HepG2 (cell line): ENCODE results near the gene KIF6. TPM values are rescaled to one million over a fixed set of nuclear protein-coding genes. Genes with fewer than 3 reads are reported as not detected.

Experiments
- ATAC-seq: fragments of 200-7000 bp; cut with Tn5 transposase; 3 replicates; pipeline ENCODE4 v1.9.1; 2020; ENCODE audit warnings: mild to moderate bottlenecking, moderate library complexity
- BruUV-seq: library from RNA; stranded (reverse); fragments of 400-500 nt; replicated peaks from 2 replicates; lab custom pipeline; 2021; lab: Mats Ljungman, UMichigan
- CTCF ChIA-PET: fragments of 300-600 bp; formaldehyde crosslinking; extraction: SDS; loops from one replicate; lab custom pipeline; 2021; ENCODE audit warnings: low total read pairs, inconsistent platforms, low intra/inter-chr PET ratio; lab: Yijun Ruan, JAX
- POLR2A ChIA-PET: fragments of 350-600 bp; sonication (Branson Sonifier 250); formaldehyde crosslinking; loops from one replicate; lab custom pipeline; 2020; ENCODE audit warnings: antibody characterized with exemption, inconsistent platforms; lab: Yijun Ruan, JAX
- DNase-seq: peaks from one replicate; pipeline ENCODE4 v3.0.0-alpha.2; 2015; ENCODE audit warnings: low spot score
- FAIRE-seq: peaks from 3 replicates; lab custom pipeline; 2011; peaks lifted over from hg19 to GRCh38; lab: Jason Lieb, UNC
- H2AFZ ChIP-seq: one replicate; pipeline ENCODE4 v1.6.1; 2011; ENCODE audit warnings: low read length, inconsistent platforms
- H3K27ac ChIP-seq: fragments of 300-600 bp; 3 replicates; pipeline ENCODE4 v1.8.0; 2011; ENCODE audit warnings: mixed run types, mild to moderate bottlenecking, mixed read lengths, low read length, inconsistent platforms; ENCODE audit not compliant: insufficient read depth; ENCODE audit errors: extremely low read length
- H3K27me3 ChIP-seq, 2 experiments: fragments of 200-600 bp in 1 of 2; 2 replicates in 1 of 2; 3 replicates in 1 of 2; pipeline versions ENCODE4 v1.6.0 to v1.8.0; 2011; ENCODE audit warnings: low read length in 2 of 2, mild to moderate bottlenecking in 2 of 2, moderate library complexity in 2 of 2, inconsistent platforms in 1 of 2; ENCODE audit not compliant: insufficient read depth in 2 of 2, control insufficient read depth in 1 of 2
- H3K36me3 ChIP-seq, 2 experiments: fragments of 200-600 bp in 1 of 2; replicated peaks in 1 of 2; 2 replicates in 1 of 2; 3 replicates in 1 of 2; pipeline versions ENCODE4 v1.5.1 to v1.8.0; 2011; ENCODE audit warnings: low read length in 2 of 2, inconsistent platforms in 1 of 2; ENCODE audit not compliant: insufficient read depth in 2 of 2, control insufficient read depth in 1 of 2
- H3K4me1 ChIP-seq: 2 replicates; pipeline ENCODE4 v1.5.1; 2012; ENCODE audit warnings: low read length, inconsistent platforms; ENCODE audit not compliant: insufficient read depth
- H3K4me2 ChIP-seq: 2 replicates; pipeline ENCODE4 v1.6.0; 2011; ENCODE audit warnings: low read depth, low read length, inconsistent platforms
- H3K4me3 ChIP-seq, 3 experiments: fragments of 200-600 bp in 1 of 3; sonication (generic), shearing (Covaris generic) in 1 of 3; replicated peaks in 1 of 3; 2 replicates each; pipeline ENCODE4 v1.5.1; 2011 to 2016; ENCODE audit warnings: low read length in 3 of 3, inconsistent platforms in 2 of 3, low read depth in 2 of 3, mild to moderate bottlenecking in 2 of 3, control low read depth in 1 of 3, mixed read lengths in 1 of 3; ENCODE audit not compliant: insufficient read depth in 1 of 3
- H3K79me2 ChIP-seq: one replicate; pipeline ENCODE4 v1.6.1; 2011; ENCODE audit warnings: low read length, inconsistent platforms; ENCODE audit not compliant: insufficient read depth
- H3K9ac ChIP-seq: 2 replicates; pipeline ENCODE4 v1.6.0; 2011; ENCODE audit warnings: mild to moderate bottlenecking, low read depth, low read length, inconsistent platforms; ENCODE audit not compliant: insufficient read depth
- H3K9me3 ChIP-seq: 2 replicates; pipeline ENCODE4 v1.5.1; 2012; ENCODE audit warnings: mild to moderate bottlenecking, low read length
- H4K20me1 ChIP-seq: 2 replicates; pipeline ENCODE4 v1.6.0; 2011; ENCODE audit warnings: inconsistent platforms, mild to moderate bottlenecking, low read length, moderate library complexity; ENCODE audit not compliant: insufficient read depth
- GLI4 ChIP-seq: sonication (generic); formaldehyde crosslinking; IDR thresholded peaks from 2 replicates; pipeline ENCODE4 v1.5.1; 2020; ENCODE audit warnings: missing genetic modification reagents, mild to moderate bottlenecking, moderate library complexity, borderline replicate concordance
- GLMP ChIP-seq: sonication (generic); formaldehyde crosslinking; IDR thresholded peaks from 2 replicates; pipeline ENCODE4 v1.9.0; 2021; ENCODE audit warnings: missing genetic modification reagents, mild to moderate bottlenecking, borderline replicate concordance
- KDM1A ChIP-seq: IDR thresholded peaks from 2 replicates; pipeline ENCODE4 v1.6.1; 2016; ENCODE audit warnings: missing compliant biosample characterization
- KDM4B ChIP-seq: sonication (generic); formaldehyde crosslinking; IDR thresholded peaks from 2 replicates; pipeline ENCODE4 v1.4.0; 2020; ENCODE audit warnings: missing genetic modification reagents
- MAFF ChIP-seq: IDR thresholded peaks from 2 replicates; pipeline ENCODE4 v1.6.1; 2011; ENCODE audit warnings: low read depth, low read length, improper control_type of control experiment
- MED1 ChIP-seq: sonication (generic); formaldehyde crosslinking; IDR thresholded peaks from 2 replicates; pipeline ENCODE4 v1.4.0; 2020; ENCODE audit warnings: missing genetic modification reagents
- PHF5A ChIP-seq: IDR thresholded peaks from one replicate; pipeline ENCODE4 v1.6.1; 2018; ENCODE audit warnings: low read depth, missing genetic modification reagents; ENCODE audit not compliant: unreplicated experiment
- SALL1 ChIP-seq: sonication (generic); formaldehyde crosslinking; IDR thresholded peaks from 2 replicates; pipeline ENCODE4 v1.8.0; 2022; ENCODE audit warnings: mild to moderate bottlenecking, missing genetic modification reagents
- SOX6 ChIP-seq, 2 experiments: fragments of 450-650 bp in 1 of 2; sonication (generic) in 1 of 2; formaldehyde crosslinking in 1 of 2; IDR thresholded peaks; 2 replicates each; pipeline versions ENCODE4 v1.4.0 to v1.6.1; 2017 to 2020; ENCODE audit warnings: antibody characterized with exemption in 1 of 2, mild to moderate bottlenecking in 1 of 2, missing genetic modification reagents in 1 of 2
- SRY ChIP-seq: sonication (generic); formaldehyde crosslinking; IDR thresholded peaks from 2 replicates; pipeline ENCODE4 v1.8.0; 2022; ENCODE audit warnings: mild to moderate bottlenecking, missing genetic modification reagents
- TOPORS ChIP-seq: sonication (generic); formaldehyde crosslinking; IDR thresholded peaks from 2 replicates; pipeline ENCODE4 v1.8.0; 2023; ENCODE audit warnings: mild to moderate bottlenecking, missing genetic modification reagents
- TSC22D2 ChIP-seq: sonication (generic); formaldehyde crosslinking; IDR thresholded peaks from 2 replicates; pipeline ENCODE4 v1.5.1; 2020; ENCODE audit warnings: missing genetic modification reagents, mild to moderate bottlenecking, borderline replicate concordance
- ZBTB26 ChIP-seq: IDR thresholded peaks from 2 replicates; pipeline ENCODE4 v1.6.1; 2016; ENCODE audit warnings: missing compliant biosample characterization, missing genetic modification reagents, borderline replicate concordance
- ZBTB38 ChIP-seq: sonication (generic); formaldehyde crosslinking; IDR thresholded peaks from 2 replicates; pipeline ENCODE4 v1.5.1; 2020; ENCODE audit warnings: mild to moderate bottlenecking, missing genetic modification reagents
- ZFYVE20 ChIP-seq: sonication (generic); formaldehyde crosslinking; IDR thresholded peaks from 2 replicates; pipeline ENCODE4 v1.8.0; 2023; ENCODE audit warnings: low read depth, mild to moderate bottlenecking, moderate library complexity, missing genetic modification reagents, borderline replicate concordance
- ZNF543 ChIP-seq: sonication (generic); formaldehyde crosslinking; IDR thresholded peaks from 2 replicates; pipeline ENCODE4 v1.4.0; 2020; ENCODE audit warnings: mild to moderate bottlenecking, missing genetic modification reagents
- ZNF562 ChIP-seq: sonication (generic); formaldehyde crosslinking; IDR thresholded peaks from 2 replicates; pipeline ENCODE4 v1.8.0; 2022; ENCODE audit warnings: missing genetic modification reagents, borderline replicate concordance
- ZNF607 ChIP-seq: sonication (generic); formaldehyde crosslinking; IDR thresholded peaks from 2 replicates; pipeline ENCODE4 v1.5.1; 2020; ENCODE audit warnings: missing genetic modification reagents, mild to moderate bottlenecking, borderline replicate concordance
- ZNF615 ChIP-seq: sonication (generic); formaldehyde crosslinking; IDR thresholded peaks from 2 replicates; pipeline ENCODE4 v1.5.0; 2020; ENCODE audit warnings: mild to moderate bottlenecking, missing genetic modification reagents, borderline replicate concordance
- ZNF788 ChIP-seq: sonication (generic); formaldehyde crosslinking; IDR thresholded peaks from 2 replicates; pipeline ENCODE4 v1.5.0; 2020; ENCODE audit warnings: mild to moderate bottlenecking, missing genetic modification reagents, borderline replicate concordance
- WGBS: methylation state at CpG from one replicate; pipeline ENCODE4 v1.1.6; 2017; ENCODE audit warnings: low lambda C conversion rate; 5-methylcytosine and 5-hydroxymethylcytosine counted together
- in situ Hi-C: cut with HindIII; loops from 2 replicates; pipeline ENCODE4 v1.10.0; 2017; ENCODE audit warnings: low pct_unique_long_range_greater_than_20kb; ENCODE audit not compliant: extremely low pct_ligation_motif_present
- intact Hi-C: fragments of 100-400 bp; cut with micrococcal nuclease; formaldehyde crosslinking; loops from one replicate; pipeline ENCODE4 v1.10.0; 2022; ENCODE audit not compliant: unreplicated experiment
- polyA plus RNA-seq, 8 experiments: library from polyadenylated mRNA; depleted of rRNA in 3 of 8; stranded (reverse) in 7 of 8; unstranded in 1 of 8; fragments of >200 nt; fragmentation: Illumina TruSeq in 4 of 8; extraction: Trizol in 4 of 8; gene quantifications; 2 replicates each; pipeline versions ENCODE4 v1.2.1 to v1.2.3, GENCODE V29; 2011 to 2016; ENCODE audit warnings: low read depth in 4 of 8, missing spikeins in 1 of 8, mixed read lengths in 1 of 8; ENCODE audit not compliant: insufficient read depth in 1 of 8
- total RNA-seq, 5 experiments: library from RNA; depleted of rRNA; stranded (reverse); fragments of >200 nt; fragmentation: Illumina TruSeq; extraction: Trizol; gene quantifications; 2 replicates each; pipeline ENCODE4 v1.2.3, GENCODE V29; 2016; ENCODE audit warnings: low read depth in 1 of 5

Gene KIF6
- total and polyA plus RNA-seq, 2 of the 13 experiments (the other 11 are each of a cell fraction or from before 2014, with no cell fraction given), result 0.04 to 0.27 TPM

- no peak overlapping the region for H3K9ac ChIP-seq
- POLR2A ChIA-PET, result no interaction called here
- no peak for FAIRE-seq
- H3K4me1 ChIP-seq, result no peaks in the 10 kb centered on the region
- H3K36me3 ChIP-seq, result no peaks in the 10 kb centered on the region
- no peak overlapping the region for H2AFZ ChIP-seq
- H3K4me3 ChIP-seq, result no peak overlapping the region
- intact Hi-C loops, result no loop called here
- no peak overlapping the region for H3K27ac ChIP-seq
- H4K20me1 ChIP-seq, result no peaks in the 10 kb centered on the region
- no peaks in the 10 kb centered on the region for H3K27me3 ChIP-seq
- H3K4me2 ChIP-seq, result no peak overlapping the region
- no peaks in the 10 kb centered on the region for H3K9me3 ChIP-seq
- no TSS peak for BruUV-seq
- TF ChIP-seq SRY (CRISPR knock-in tag) (no peak), ZNF607 (no peak), MAFF (no peak), ZBTB26 (CRISPR knock-in tag) (no peak), ZNF615 (CRISPR knock-in tag) (no peak), ZNF788 (no peak), GLI4 (CRISPR knock-in tag) (no peak), ZFYVE20 (CRISPR knock-in tag) (no peak)
- TF ChIP-seq, all 625 proteins: peak for 0
- DNase-seq (no peak), ATAC-seq (no peak)
- WGBS, result 2% methylated on average over 2 of the region's 2 CpGs
- in situ Hi-C loops, result no loop called here
- H3K79me2 ChIP-seq, result no peaks in the 10 kb centered on the region
- CTCF ChIA-PET, result no interaction called here
These were observed 178.5 kb downstream of the KIF6 start for GRCh38 chr6:39546731-39547130.

- no TSS peak for BruUV-seq
- no peak overlapping the region for H3K4me3 ChIP-seq
- FAIRE-seq (no peak), DNase-seq (no peak), ATAC-seq (no peak)
- no peaks in the 10 kb centered on the region for H3K27me3 ChIP-seq
- H3K27ac ChIP-seq, result no peak overlapping the region
- no peaks in the 10 kb centered on the region for H4K20me1 ChIP-seq
- CTCF ChIA-PET, result no interaction called here
- H2AFZ ChIP-seq, result no peak overlapping the region
- H3K4me1 ChIP-seq, result no peaks in the 10 kb centered on the region
- intact Hi-C loops, result no loop called here
- in situ Hi-C loops, result no loop called here
- H3K4me2 ChIP-seq, result no peak overlapping the region
- H3K79me2 ChIP-seq, result no peaks in the 10 kb centered on the region
- POLR2A ChIA-PET, result no interaction called here
- no peak overlapping the region for H3K9ac ChIP-seq
- WGBS, result 0% methylated on average over 1 of the region's 1 CpG
- H3K9me3 ChIP-seq, result no peaks in the 10 kb centered on the region
- H3K36me3 ChIP-seq, result no peaks in the 10 kb centered on the region
- TF ChIP-seq KDM1A (CRISPR knock-in tag), result no peak
- TF ChIP-seq TSC22D2 (CRISPR knock-in tag), result no peak
- TF ChIP-seq PHF5A (CRISPR knock-in tag), result no peak
- TF ChIP-seq ZNF562 (CRISPR knock-in tag), result no peak
- TF ChIP-seq GLMP (CRISPR knock-in tag), result no peak
- TF ChIP-seq SALL1 (CRISPR knock-in tag), result no peak
- TF ChIP-seq KDM4B (CRISPR knock-in tag), result no peak
- TF ChIP-seq ZBTB38 (CRISPR knock-in tag), result no peak
- TF ChIP-seq SOX6 (IDR thresholded peaks at IDR 0.05), result no peak
- TF ChIP-seq SOX6 (CRISPR knock-in tag; IDR thresholded peaks at IDR 0.05), result no peak
- TF ChIP-seq MED1 (CRISPR knock-in tag), result no peak
- no peak for TF ChIP-seq TOPORS (CRISPR knock-in tag)
- TF ChIP-seq ZNF543, result no peak
These were observed 181.3 kb downstream of the KIF6 start for GRCh38 chr6:39543950-39544349.
